Stimulated activated CD4-positive, alpha-beta T cell treated with anti-CD3 and anti-CD28 coated beads, Interleukin-2, amount 100 ng/mL, for 24 hours (primary cell): ENCODE data around the gene HSD17B2.
"Not testable (repeated sequence)": the region's sequence is repeated elsewhere in the genome, so short reads cannot be mapped to it uniquely, and the experiment has no call there.

ENCODE experiments used
- DNase-seq, 2 donors: peaks; one replicate each; pipeline ENCODE4 v3.0.0-alpha.2; 2020

The HSD17B2 gene

DNA sequence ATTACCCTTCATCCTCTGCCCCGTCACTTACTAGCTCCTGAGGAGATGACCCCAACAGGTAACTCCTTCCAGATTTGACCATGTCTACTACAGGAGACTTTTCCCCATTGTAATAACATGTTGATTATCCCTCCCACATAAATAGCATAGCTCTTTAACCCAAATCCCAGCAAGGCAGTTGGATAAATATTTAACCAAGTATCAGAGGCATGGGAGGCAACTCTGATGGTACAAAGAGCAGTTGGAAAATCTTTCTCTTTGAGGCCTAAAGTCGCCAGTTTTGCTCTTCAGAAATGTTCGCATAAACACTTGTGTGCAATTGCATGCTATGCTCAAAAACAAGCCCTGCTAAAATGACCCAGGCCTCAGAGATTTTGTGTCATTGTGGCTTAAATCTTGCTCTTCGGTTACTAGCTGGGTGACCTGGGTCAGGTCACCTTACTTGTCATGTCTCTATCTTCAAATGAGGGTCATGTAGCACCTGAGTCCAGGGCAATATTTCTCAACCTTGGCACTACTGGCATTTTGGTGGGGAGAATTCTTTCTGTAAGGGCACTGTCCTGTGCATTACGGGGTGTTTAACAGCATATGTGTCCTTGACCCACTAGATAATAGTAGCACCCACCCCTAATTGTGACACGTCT lies 48.8 kb downstream of the HSD17B2 start:
- DNase-seq: no peak

DNA sequence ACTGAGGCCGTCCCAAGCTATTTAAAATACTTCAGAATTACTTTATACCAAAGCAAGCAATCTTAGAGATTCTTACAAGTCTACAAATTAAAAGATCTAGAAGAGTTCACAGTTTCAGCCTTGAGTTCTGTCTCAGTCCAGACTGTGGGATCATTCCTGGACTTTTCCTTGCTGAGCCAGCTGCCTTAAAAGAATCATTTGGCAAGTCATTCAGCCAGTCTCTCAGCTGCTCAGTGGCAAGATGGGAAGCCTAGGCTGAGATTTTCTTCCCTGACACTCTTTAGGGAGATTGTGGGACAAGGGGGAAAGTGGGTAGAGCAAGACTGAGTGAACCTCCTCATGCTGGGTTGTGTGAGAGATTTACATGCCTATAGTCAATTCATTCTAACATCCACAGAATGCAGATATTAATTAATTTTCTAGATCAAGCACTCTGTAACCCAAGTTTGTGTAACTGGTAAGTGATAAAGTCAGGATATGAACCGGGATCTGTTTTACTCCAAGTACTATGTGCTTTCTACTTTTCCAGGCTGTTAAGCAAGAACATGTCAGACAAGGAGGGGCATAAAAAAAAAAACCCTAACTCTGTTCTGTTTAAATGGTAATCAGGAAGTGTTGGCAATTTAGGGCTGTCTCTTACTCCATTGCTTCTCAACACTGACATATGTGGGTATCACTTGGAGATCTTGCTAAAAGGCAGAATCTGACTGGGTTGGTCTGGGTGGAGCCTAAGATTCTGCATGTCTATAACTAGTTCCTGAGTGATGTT lies 50.1 kb downstream of the HSD17B2 start:
- DNase-seq: no peak

DNA sequence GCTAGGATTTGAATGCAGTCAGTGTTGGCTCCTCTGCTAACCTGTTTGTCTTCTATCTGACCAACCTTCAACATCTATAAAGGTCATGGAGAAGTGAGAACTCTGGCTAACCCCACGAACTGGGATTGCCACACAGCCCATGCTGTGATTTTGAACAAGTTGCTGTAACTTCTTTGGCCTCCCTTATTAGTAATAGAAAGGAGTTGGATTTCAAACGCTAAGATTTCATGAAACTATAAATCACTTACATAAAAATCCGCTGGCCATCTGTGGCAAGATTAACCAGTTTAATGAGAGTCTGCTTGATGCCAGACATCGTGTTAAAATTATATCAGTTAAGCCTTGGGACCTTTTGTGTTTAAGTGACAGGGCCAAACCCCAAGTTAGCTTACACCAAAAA lies 53.4 kb downstream of the HSD17B2 start:
- DNase-seq: no peak

DNA sequence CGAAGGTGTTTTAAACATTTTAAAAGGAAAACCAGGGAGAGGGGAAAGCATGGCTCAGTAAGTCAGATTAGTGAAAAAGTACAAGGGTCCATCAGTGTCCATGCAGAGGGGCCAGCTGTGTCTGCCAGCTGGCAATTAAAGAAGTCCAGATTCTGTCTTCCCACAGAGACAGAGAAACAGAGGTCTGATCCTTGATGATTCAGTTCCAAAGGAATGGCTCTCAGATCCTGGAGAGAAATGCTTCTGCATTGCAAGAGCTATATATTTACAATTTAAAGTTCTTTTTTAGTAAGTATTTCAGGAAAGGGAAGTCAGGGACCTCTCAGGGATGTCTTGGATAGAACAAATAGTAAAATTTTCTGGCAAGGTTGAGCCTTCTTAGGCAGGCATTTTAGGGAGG lies 56.2 kb downstream of the HSD17B2 start:
- DNase-seq: no peak

DNA sequence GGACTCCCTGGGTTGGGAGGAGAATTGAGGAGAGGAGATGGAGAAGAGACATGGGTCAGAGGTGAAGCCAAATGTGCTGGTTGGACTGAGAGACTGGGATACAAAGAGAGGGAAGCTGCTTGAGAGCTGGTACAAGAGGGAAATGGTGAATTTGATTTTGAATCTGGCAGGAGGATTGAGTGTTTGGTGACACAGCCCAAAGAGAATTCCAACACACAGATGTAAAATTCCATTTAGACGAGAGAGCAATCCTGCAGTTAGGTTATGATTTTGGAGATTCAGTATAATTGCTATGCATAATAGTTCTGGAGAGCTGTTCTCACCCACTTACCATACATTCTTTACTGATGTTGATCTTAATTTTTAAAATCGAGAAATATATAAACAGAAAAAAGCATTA lies 57.7 kb downstream of the HSD17B2 start:
- DNase-seq: no peak

DNA sequence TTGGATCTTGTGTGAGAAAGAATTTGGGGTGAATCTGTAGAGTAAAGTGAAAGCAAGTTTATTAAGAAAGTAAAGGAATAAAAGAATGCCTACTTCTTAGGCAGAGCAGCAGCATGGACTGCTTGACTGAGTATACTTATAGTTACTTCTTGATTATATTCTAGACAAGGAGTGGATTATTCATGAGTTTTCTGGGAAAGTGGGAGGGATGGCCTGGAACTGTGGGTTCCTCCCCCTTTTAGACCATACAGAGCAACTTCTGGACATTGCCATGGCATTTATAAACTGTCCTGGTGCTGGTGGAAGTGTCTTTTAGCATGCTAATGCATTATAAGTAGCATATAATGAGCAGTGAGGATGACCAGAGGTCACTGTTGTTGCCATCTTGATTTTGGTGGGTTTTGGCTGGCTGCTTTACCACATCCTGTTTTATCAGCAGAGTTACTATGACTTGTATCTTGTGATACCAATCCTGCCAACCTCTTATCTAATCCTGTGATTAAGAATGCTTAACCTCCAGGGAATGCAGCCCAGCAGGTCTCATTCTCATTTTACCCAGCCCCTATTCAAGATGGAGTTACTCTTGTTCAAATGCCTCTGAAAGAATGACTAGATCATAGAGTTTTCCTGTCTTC lies 58.7 kb downstream of the HSD17B2 start:
- DNase-seq: no peak

DNA sequence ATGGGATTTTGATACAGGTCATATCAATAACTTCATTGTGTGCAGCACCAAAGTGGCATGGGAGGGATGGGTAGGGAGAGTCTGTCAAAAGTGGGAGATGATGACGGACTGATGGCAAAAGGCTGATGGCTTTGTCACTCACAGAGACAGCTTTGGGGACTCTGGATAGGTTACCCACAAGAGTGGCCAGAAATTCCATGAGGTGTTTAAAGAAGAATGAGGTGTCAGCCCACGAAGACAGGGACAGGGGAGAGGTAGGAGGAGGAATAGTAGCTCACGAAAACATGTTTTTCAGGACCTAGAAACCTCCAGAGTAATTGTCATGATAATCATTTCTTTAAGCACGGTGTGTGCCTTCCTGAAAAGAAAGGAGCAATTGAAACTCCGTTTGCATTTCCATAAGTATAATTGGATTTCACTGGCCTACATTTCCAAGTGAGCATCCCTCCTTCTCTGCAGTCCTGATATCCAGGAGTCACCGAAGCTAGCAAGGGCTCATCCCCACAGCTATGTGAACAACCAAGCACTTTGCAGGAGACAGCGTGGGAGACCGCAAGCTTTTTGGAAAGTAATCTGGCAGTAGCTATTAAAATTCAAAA lies 60.0 kb downstream of the HSD17B2 start:
- DNase-seq: no peak

DNA sequence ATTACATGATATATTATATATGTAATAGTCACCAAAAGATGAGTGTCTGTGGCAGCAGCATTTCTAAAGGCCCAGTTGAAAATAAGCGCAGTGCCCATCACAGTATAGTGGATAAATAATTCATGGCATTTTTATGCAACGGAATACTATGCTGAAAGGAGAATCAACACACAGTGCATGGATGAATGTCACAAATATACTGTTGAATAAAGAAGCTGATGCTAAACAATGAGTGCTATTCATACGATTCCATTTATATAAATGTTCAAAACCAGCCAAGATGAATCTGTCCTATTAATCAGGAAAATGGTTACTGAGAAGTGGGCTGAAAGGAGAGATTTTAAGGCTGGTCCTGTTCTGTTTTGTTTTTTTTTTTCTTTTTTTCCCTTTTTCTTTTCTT lies 61.6 kb downstream of the HSD17B2 start:
- no peak for DNase-seq

DNA sequence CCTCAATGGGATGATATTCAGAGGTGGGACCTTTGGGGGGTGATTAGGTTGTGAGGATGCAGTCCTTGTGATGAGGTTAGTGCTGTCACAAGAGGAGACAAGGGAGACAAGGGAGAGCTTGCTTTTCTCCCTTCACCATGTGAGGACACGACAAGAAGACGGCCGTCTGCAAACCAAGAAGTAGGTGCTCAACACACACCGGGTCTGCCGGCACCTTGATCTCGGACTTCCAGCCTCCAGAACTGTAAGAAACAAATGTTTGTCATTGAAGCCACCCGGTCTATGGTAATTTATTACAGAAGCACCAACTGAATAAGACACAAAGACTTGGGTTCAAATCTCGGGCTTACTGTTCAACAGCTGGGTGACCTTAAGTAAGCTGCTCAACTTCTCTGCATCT lies 70.1 kb downstream of the HSD17B2 start:
- no peak for DNase-seq

DNA sequence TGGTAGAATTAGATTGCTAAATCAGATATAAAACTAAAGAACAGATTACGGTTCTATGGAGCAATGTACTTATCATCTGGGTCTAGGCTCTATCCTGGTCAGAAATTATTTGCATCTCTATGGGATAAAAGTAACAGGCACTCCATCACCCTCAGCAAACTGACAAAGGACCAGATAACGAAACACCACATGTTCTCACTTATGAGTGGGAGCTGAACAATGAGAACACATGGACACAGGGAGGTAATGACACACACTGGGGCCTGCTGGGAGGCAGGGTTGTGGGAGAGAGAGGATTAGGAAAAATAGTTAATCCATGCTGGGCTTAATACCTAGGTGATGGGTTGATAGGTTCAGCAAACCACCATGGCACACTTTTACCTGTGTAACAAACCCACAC lies 73.0 kb downstream of the HSD17B2 start:
- DNase-seq: no peak

DNA sequence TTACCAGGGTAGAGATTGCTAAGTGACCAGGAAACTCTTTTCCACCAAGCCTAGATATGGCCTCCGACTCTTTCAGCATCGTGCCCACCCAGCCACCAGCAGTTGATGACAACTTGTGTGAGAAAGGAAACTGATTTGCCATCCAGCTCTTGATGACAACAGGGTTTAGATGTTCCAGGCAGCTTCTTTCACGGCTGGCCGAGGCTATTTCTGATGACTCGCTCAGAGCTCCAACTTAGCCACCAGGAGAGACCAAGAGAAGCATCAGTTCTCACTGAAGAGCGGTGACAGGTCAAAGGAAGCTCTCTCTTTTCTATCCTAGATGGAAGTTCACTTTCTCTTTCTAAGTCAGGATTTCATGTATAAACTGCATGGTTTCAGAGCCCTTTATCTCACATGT lies 73.7 kb downstream of the HSD17B2 start:
- no peak for DNase-seq

DNA sequence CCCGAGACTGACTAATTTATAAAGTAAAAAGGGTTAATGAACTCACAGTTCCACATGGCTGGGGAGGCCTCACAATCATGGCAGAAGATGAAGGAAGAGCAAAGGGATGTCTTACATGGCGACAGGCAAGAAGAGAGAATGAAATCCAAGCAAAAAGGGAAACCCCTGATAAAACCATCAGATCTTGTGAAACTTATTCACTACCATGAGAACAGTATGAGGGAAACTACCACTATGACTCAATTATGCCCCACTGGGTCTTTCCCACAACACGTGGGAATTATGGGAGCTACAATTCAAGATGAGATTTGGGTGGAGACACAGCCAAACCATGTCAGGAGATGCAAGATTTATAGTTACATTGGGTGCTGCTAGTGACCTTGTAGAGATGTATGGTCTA lies 74.2 kb downstream of the HSD17B2 start:
- not testable (repeated sequence) for DNase-seq

DNA sequence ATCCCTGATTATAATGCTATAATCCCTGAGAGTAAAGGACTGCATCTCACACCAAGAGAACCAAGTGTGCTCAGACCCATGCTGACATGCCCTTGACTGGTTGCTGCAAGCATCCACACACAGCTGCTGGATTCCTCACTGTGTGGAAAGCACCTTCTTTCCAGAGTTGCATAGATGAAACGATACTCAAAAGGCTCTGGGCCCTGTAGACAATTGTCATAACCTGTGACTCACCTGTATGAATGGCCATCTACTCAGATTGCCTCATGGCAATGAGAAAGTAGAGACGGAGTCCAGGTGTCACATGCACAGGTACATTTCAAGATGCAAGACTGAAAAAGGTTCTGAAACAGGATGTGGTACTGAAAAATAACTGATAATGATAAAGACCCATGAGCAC lies 76.9 kb downstream of the HSD17B2 start:
- no peak for DNase-seq

DNA sequence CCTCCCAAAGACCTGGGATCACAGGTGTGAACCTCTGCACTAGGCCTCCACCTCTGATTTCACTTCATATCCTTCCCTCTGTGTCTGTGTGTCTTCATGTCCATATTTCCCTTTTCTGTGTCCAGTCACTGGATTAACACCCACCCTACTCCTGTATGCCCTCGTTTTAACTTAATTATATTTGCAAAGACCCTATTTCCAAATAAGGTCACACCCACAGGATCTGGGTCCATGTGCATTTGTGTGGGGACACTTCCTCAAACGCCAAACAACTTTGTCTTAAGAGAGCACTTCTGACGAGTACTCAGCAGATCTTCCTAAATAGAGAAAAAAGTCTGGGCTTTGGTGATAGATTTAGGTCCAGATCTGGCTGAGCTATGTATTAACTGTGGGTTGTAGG lies 78.7 kb downstream of the HSD17B2 start:
- DNase-seq: no peak

DNA sequence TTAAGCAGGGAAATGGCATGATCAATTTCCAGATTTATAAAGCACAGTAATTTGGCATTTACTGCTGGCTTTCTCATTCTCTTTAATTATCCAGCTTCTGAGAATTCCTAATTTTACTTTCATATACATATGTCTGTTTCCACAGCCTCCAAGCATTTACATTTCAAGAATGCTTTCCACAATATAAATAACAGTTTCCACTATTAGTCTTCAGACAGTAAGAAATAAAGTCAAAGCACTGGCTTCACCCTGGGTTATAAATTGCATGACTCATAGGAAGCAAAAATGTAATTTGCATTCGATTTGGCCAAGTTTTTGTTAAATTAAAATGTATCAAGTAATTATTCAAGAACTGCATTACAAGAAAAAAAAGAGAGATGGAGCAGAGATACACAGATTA lies 81.5 kb downstream of the HSD17B2 start:
- DNase-seq: no peak

DNA sequence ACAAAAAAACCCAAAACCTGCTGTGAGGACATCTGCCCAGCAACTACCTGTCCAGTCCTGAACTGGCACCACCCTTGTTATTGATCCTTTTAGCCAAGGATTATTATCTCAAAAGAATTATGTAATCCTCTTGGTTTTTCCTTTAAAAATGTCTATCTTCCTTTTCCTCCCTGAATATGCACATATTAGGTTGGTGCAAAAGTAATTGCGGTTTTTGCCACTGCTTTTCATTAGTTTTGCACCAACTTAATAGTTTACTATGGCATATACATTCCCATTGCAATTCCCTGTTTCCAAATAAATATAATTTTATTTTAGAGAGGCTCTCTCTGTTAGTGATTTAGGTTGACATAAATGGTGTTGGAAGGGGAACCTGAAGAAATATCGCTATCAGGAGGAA lies 83.7 kb downstream of the HSD17B2 start:
- no peak for DNase-seq

DNA sequence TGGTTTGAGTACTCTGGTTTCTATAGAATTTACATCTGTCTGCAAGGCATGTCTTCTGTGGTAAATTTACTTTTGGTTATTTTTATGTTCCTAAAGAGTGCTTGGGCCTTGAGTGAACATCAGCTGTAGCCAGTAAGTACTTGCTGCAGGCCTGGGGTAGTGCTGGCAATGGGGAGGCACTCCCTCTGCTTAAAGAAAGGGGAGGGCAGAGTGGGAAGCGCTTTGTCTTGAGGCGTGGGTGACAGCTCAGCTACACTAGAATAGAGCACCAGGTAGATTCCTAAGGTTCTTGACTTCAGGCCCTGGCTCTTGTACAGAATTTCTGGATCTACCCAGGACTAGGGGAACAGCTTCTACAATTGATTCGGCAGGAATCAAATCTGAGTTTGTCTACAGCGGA lies 84.4 kb downstream of the HSD17B2 start:
- DNase-seq: no peak

DNA sequence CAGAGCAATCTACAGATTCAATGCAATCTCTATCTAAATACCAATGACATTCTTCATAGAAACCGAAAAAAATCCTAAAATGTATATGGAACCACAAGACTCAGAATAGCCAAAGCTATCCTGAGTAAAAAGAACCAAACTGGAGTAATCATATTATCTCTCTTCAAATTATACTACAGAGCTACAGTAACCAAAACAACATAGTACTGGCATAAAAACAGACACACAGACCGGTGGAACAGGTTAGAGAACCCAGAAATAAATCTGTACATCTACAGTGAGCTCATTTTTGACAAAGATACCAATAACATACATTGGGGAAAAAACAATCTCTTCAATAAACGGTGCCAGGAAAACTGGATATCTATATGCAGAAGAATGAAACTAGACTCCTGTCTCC lies 89.6 kb downstream of the HSD17B2 start:
- DNase-seq: no peak

DNA sequence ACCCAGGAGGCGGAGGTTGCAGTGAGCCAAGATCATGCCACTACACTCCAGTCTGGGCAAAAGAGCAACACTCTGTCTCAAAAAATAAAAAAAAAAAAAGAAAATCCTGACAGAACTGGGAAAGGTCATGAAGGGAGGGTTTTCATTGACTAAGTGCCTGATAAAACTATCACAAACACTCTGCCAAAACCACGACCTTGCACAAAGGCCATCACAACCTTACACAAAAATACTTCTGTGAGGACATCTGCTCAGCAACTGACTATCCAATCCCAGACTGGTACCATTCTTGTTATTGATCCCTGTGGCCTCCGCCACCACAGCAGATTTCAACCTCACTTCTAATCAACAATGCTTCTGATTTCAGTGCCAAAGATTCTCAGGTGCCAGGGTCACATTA lies 94.8 kb downstream of the HSD17B2 start:
- no peak for DNase-seq

DNA sequence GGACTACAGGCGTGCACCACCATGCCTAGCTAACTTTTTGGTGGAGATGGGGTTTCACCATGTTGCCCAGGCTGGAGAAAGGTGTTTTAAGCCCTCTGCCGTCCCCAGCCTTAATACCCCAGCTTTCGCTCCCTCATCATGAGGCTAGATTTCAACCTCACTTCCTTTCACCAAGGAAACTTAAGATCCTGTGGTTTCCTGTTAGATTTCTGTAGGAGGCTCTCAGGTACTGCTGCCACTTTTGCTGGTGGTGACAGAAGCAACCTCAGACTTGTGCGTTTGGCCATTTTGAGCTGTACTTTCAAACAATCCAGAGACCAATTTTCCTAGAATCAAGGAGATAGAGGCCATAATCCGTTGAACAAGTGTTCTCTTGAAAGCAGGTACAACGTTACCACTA lies 98.7 kb downstream of the HSD17B2 start:
- DNase-seq: peak in 1 of 2 donors; percentile 5

DNA sequence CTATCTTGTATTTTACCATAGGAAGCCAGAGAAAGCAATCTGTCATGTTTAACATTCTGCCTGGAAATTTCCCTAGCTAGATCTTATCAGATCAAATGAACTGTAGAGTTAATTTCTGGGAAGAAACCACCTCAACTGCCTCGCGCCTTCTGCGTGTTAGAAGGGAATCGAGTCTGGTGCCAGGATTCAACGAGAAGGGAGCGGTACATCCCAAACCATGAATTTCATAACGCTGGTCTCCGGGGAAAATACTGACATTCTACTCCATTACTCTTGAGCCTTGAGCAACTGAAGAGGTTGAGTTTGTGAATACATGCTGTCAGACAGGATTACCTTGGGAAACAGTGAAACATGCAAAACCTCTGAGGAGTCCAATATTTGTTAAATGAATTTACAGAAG lies 99.8 kb downstream of the HSD17B2 start:
- no peak for DNase-seq

DNA sequence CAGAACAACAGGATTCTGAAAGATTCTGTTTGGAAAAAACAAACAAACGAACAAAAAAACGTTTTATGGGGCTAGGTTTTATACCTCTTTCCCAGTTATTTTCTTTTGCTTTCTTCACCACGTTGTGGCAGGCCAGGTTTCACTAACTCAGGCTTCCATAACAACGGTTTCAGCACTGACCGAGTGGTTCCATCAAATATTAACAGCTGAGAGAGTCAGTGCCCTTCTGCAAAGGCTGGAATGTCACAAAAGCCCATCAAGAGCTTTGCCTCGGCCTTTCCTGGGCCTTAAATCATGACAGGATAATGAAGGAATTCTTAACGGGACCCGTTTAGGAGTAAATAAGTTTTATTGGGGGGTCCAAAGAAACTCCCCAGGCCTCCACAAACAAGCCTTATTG lies 100.8 kb downstream of the HSD17B2 start:
- no peak for DNase-seq

DNA sequence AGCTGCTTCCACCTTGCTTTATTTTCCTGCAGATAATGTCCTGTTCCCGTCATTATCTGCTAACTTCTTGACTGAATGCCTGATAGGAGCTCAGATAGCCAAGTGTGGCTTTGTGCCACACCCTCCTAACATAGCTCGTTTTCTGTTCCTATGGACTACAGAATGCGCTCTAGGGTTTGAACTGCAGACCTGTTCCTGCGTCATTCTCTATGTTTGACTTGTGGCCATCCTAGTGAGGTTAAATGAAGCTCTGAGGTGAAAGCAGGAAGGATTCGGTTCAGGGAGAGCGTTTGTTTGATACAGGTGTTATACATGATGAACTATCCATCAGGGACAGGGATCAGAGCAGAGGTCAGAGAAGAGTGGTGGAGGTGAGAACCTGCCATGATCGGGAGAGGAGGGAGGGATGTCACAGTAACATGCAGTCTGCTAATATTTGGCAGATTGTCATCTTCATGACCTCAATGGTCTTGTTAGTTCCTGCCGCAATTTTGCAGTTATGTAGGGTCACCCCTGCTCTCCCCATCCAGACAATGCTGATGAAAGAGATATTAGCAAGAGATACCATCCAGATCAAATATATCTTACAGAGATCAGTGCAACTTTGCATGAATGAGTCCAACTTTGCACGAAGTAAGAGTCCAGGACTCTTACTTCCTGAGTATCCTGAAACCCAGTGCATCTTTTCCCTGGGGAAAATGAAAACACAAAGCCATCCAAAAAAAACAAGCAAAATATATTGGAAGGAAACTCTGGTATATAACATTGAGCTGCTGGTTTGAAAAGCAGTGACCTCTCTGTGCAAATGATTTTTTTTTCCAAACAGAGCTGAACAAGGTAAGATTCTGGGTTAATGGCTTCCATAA lies 102.1 kb downstream of the HSD17B2 start:
- no peak for DNase-seq
